H9 (cell line): Measurements from ENCODE around the gene FBXO30. TPM values are rescaled to one million over a fixed set of nuclear protein-coding genes. Genes with fewer than 3 reads are reported as not detected.

ENCODE experiments used
- DNase-seq: peaks from one replicate; pipeline ENCODE4 v3.0.0-alpha.2; 2017
- H2AFZ ChIP-seq: one replicate; pipeline ENCODE4 v1.6.1; 2013; ENCODE audit warnings: mild to moderate bottlenecking, low read length, control low read depth, moderate library complexity
- H2AK5ac ChIP-seq: 2 replicates; pipeline ENCODE4 v1.6.1; 2013; ENCODE audit warnings: low read length, control low read depth, mixed read lengths; ENCODE audit not compliant: insufficient read length
- H2BK120ac ChIP-seq: one replicate; pipeline ENCODE4 v1.6.1; 2013; ENCODE audit warnings: low read depth, mild to moderate bottlenecking, low read length, control low read depth, inconsistent platforms; ENCODE audit not compliant: poor library complexity, severe bottlenecking
- H2BK12ac ChIP-seq: 2 replicates; pipeline ENCODE4 v1.6.1; 2013; ENCODE audit warnings: low read length, control low read depth, mixed read lengths, low read depth; ENCODE audit not compliant: insufficient read length
- H2BK15ac ChIP-seq: 2 replicates; pipeline ENCODE4 v1.6.1; 2013; ENCODE audit warnings: low read depth, low read length, control low read depth
- H2BK20ac ChIP-seq: one replicate; pipeline ENCODE4 v1.6.1; 2013; ENCODE audit warnings: low read depth, mild to moderate bottlenecking, low read length, control low read depth, inconsistent platforms; ENCODE audit not compliant: poor library complexity, severe bottlenecking
- H2BK5ac ChIP-seq: 2 replicates; pipeline ENCODE4 v1.6.1; 2013; ENCODE audit warnings: low read length, control low read depth, mixed read lengths; ENCODE audit not compliant: insufficient read length
- H3K14ac ChIP-seq: 2 replicates; pipeline ENCODE4 v1.6.1; 2013; ENCODE audit warnings: low read length, control low read depth; ENCODE audit not compliant: insufficient read depth
- H3K18ac ChIP-seq: 2 replicates; pipeline ENCODE4 v1.6.1; 2013; ENCODE audit warnings: low read depth, mild to moderate bottlenecking, mixed read lengths, low read length, control low read depth; ENCODE audit not compliant: insufficient read length
- H3K23ac ChIP-seq: 2 replicates; pipeline ENCODE4 v1.6.1; 2013; ENCODE audit warnings: low read length, control low read depth, mixed read lengths, low read depth; ENCODE audit not compliant: insufficient read length
- H3K23me2 ChIP-seq: 2 replicates; pipeline ENCODE4 v1.6.1; 2013; ENCODE audit warnings: low read depth, mild to moderate bottlenecking, mixed read lengths, low read length, control low read depth; ENCODE audit not compliant: insufficient read length, poor library complexity, severe bottlenecking
- H3K27ac ChIP-seq: 2 replicates; pipeline ENCODE4 v1.5.1; 2013; ENCODE audit warnings: low read length, control low read depth, mixed read lengths, low read depth; ENCODE audit not compliant: insufficient read length
- H3K27me3 ChIP-seq: 2 replicates; pipeline ENCODE4 v1.6.1; 2013; ENCODE audit warnings: low read length, control low read depth, inconsistent platforms; ENCODE audit not compliant: insufficient read depth
- H3K4ac ChIP-seq: 2 replicates; pipeline ENCODE4 v1.6.1; 2013; ENCODE audit warnings: low read depth, mild to moderate bottlenecking, control low read depth, inconsistent platforms, low read length, moderate library complexity
- H3K4me1 ChIP-seq: 2 replicates; pipeline ENCODE4 v1.6.1; 2013; ENCODE audit warnings: low read length, control low read depth, inconsistent platforms; ENCODE audit not compliant: insufficient read depth
- H3K4me2 ChIP-seq: 2 replicates; pipeline ENCODE4 v1.6.1; 2013; ENCODE audit warnings: low read length, control low read depth, mixed read lengths; ENCODE audit not compliant: insufficient read length, insufficient read depth
- H3K56ac ChIP-seq: 2 replicates; pipeline ENCODE4 v1.6.1; 2013; ENCODE audit warnings: low read depth, mild to moderate bottlenecking, mixed read lengths, low read length, control low read depth; ENCODE audit not compliant: insufficient read length
- H3K79me1 ChIP-seq: 2 replicates; pipeline ENCODE4 v1.6.1; 2013; ENCODE audit warnings: low read depth, mild to moderate bottlenecking, moderate library complexity, low read length, control low read depth, inconsistent platforms; ENCODE audit not compliant: insufficient read depth, poor library complexity, severe bottlenecking
- H3K79me2 ChIP-seq: 2 replicates; pipeline ENCODE4 v1.6.1; 2013; ENCODE audit warnings: low read length, control low read depth, inconsistent platforms; ENCODE audit not compliant: insufficient read depth
- H3K9ac ChIP-seq: 2 replicates; pipeline ENCODE4 v1.6.1; 2013; ENCODE audit warnings: low read length, control low read depth, mixed read lengths; ENCODE audit not compliant: insufficient read length; ENCODE audit errors: extremely low read depth
- H3K9me3 ChIP-seq: one replicate; pipeline ENCODE4 v1.6.1; 2013; ENCODE audit warnings: low read depth, low read length, inconsistent platforms; ENCODE audit not compliant: control insufficient read depth
- H3T11ph ChIP-seq: one replicate; pipeline ENCODE4 v1.6.1; 2013; ENCODE audit warnings: mild to moderate bottlenecking, low read length, control low read depth, inconsistent platforms
- H4K20me1 ChIP-seq: one replicate; pipeline ENCODE4 v1.6.1; 2013; ENCODE audit not compliant: control insufficient read depth, insufficient read length, insufficient read depth
- H4K5ac ChIP-seq: 2 replicates; pipeline ENCODE4 v1.6.1; 2013; ENCODE audit warnings: low read depth, mild to moderate bottlenecking, mixed read lengths, low read length, control low read depth; ENCODE audit not compliant: insufficient read length
- H4K8ac ChIP-seq: replicated peaks from 2 replicates; pipeline ENCODE4 v1.6.1; 2013; ENCODE audit warnings: low read length, control low read depth, mixed read lengths, low read depth; ENCODE audit not compliant: insufficient read length
- H4K91ac ChIP-seq: 2 replicates; pipeline ENCODE4 v1.6.1; 2013; ENCODE audit warnings: low read depth, mild to moderate bottlenecking, moderate library complexity, mixed read lengths, low read length, control low read depth; ENCODE audit not compliant: insufficient read length
- H3K27ac Mint-ChIP-seq, 3 experiments: 2 replicates in 2 of 3; 3 replicates in 1 of 3; pipeline ENCODE4 v1.8.0; 2020 to 2021; ENCODE audit warnings: mixed read lengths in 3 of 3, mild to moderate bottlenecking in 1 of 3, moderate library complexity in 1 of 3
- H3K27me3 Mint-ChIP-seq: 2 replicates; pipeline ENCODE4 v1.8.0; 2021; ENCODE audit warnings: low read depth, mild to moderate bottlenecking, moderate library complexity, mixed read lengths
- H3K36me3 Mint-ChIP-seq, 3 experiments: 2 replicates in 2 of 3; 3 replicates in 1 of 3; pipeline ENCODE4 v1.8.0; 2020 to 2021; ENCODE audit warnings: low read depth in 3 of 3, mixed read lengths in 3 of 3; ENCODE audit not compliant: insufficient read depth in 1 of 3
- H3K4me1 Mint-ChIP-seq, 2 experiments: 2 replicates each; pipeline ENCODE4 v1.8.0; 2020; ENCODE audit warnings: mixed read lengths in 2 of 2
- H3K4me3 Mint-ChIP-seq, 2 experiments: 2 replicates in 1 of 2; 3 replicates in 1 of 2; pipeline ENCODE4 v1.8.0; 2020 to 2021; ENCODE audit warnings: mild to moderate bottlenecking in 2 of 2, mixed read lengths in 2 of 2, moderate library complexity in 1 of 2
- H3K9me3 Mint-ChIP-seq, 2 experiments: 2 replicates in 1 of 2; 3 replicates in 1 of 2; pipeline ENCODE4 v1.8.0; 2020; ENCODE audit warnings: mild to moderate bottlenecking in 2 of 2, mixed read lengths in 2 of 2, moderate library complexity in 1 of 2
- WGBS: extraction: QIAGEN DNeasy Blood & Tissue Kit; methylation state at CpG from one replicate; pipeline ENCODE4 v1.1.7; 2013; ENCODE audit warnings: missing lambda C conversion rate, low lambda C conversion rate, mixed read lengths; ENCODE audit not compliant: insufficient read length; ENCODE audit errors: extremely low coverage; 5-methylcytosine and 5-hydroxymethylcytosine counted together
- total RNA-seq: library from RNA; stranded (reverse); gene quantifications from 2 replicates; pipeline ENCODE4 v1.2.1, GENCODE V29; 2021
- TF ChIP-seq, protein P1 (sequence below): fragments of 200-600 bp; sonication (generic); conservative IDR thresholded peaks from 3 replicates; pipeline ENCODE4 v1.8.0; 2021; ENCODE audit warnings: antibody characterized with exemption, mild to moderate bottlenecking

The FBXO30 gene
- total RNA-seq, 1 experiment from 2014 or later = 16.9 TPM

DNA sequence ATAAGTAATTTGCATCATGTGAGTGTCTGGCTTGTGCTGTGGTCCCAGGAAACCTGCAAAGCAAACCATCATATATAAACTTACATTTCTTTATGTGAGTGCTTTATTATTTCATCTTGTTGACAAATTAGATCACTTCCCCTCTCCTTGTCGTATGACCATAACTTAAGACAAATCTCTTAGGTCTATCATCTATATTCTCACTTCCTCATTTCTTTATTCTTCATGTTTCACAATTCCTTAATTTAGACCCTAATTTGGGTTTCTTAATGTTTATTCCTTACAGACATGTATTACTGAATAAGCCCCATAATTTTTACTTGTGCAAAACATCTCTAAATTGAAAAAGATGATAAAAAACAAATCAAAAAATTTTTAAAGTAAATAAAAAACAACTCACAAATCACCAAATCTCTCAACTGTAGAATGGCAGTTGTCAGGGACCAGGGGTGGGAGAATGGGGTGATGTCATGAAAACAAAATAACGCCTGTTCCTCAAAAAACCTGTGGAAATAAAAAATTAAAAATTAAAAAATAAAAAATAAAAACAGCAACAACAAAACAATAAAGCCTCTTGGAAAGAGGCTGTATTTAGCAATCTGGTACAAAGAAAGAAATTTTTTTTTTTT lies 49.5 kb upstream of the FBXO30 start:
- Histone ChIP-seq H4K8ac (no peak overlapping the region), H3K79me2 (no peaks in the 10 kb centered on the region), H2BK12ac (no peak overlapping the region), H4K91ac (no peak overlapping the region), H3K4ac (no peak overlapping the region), H2BK120ac (no peak overlapping the region), H3K79me1 (no peaks in the 10 kb centered on the region), H2BK5ac (no peak overlapping the region), H3K27ac (no peak overlapping the region), H3K23me2 (no peaks in the 10 kb centered on the region), H3T11ph (no peak overlapping the region), H2AK5ac (no peak overlapping the region), H3K23ac (no peak overlapping the region), H2BK15ac (no peak overlapping the region), H3K9ac (no peak overlapping the region), H3K56ac (no peak overlapping the region), H3K27me3 (no peaks in the 10 kb centered on the region), H3K9me3 (no peaks in the 10 kb centered on the region), H3K18ac (no peak overlapping the region), H3K4me1 (no peaks in the 10 kb centered on the region), H2AFZ (no peak overlapping the region), H2BK20ac (no peak overlapping the region), H3K14ac (no peak overlapping the region), H4K5ac (no peak overlapping the region), H3K4me2 (no peak overlapping the region), H4K20me1 (no peaks in the 10 kb centered on the region)
- no peak for DNase-seq
- peaks cover 13 to 15% of the 10 kb centered on the region in 2 experiments for H3K9me3 Mint-ChIP-seq
- no peaks in the 10 kb centered on the region for H3K27me3 Mint-ChIP-seq
- H3K36me3 Mint-ChIP-seq = peaks cover 0 to 16% (median 6%) of the 10 kb centered on the region in 3 experiments; a peak in 5 of 7 replicates
- no peak overlapping the region for H3K4me3 Mint-ChIP-seq
- H3K27ac Mint-ChIP-seq = no peak overlapping the region
- H3K4me1 Mint-ChIP-seq = no peaks in the 10 kb centered on the region
- WGBS = 100% methylated on average over 1 of the region's 2 CpGs
- TF ChIP-seq, protein P1, sequence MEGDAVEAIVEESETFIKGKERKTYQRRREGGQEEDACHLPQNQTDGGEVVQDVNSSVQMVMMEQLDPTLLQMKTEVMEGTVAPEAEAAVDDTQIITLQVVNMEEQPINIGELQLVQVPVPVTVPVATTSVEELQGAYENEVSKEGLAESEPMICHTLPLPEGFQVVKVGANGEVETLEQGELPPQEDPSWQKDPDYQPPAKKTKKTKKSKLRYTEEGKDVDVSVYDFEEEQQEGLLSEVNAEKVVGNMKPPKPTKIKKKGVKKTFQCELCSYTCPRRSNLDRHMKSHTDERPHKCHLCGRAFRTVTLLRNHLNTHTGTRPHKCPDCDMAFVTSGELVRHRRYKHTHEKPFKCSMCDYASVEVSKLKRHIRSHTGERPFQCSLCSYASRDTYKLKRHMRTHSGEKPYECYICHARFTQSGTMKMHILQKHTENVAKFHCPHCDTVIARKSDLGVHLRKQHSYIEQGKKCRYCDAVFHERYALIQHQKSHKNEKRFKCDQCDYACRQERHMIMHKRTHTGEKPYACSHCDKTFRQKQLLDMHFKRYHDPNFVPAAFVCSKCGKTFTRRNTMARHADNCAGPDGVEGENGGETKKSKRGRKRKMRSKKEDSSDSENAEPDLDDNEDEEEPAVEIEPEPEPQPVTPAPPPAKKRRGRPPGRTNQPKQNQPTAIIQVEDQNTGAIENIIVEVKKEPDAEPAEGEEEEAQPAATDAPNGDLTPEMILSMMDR = no peak
